DMS 273 (cell line): ENCODE results near the gene ACACB.

Source experiments
- DNase-seq: peaks from one replicate; lab custom pipeline; 2025; ENCODE audit not compliant: unreplicated experiment; lab: John Stamatoyannopoulos, UW

Gene ACACB

DNA sequence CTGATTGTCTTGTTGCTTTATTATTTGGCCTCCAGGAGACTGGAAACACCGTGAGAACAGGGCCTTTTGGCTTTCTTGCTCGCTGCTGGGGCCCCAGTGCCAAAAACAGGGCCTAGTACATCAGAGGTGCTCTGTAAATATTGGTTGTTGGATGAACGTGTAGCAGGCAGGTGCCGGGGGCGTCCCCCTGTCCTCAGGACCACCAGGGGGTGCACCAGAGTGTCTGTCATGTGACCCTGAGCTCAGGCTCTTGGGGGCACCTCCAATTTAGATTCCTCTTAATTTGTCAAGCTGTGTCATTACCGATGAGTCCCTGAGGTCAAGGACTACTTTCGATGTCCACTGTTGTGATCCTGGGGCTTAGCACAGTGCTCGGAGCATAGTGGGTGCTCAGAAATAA, 87.1 kb downstream of the ACACB start:
- DNase-seq = no peak

DNA sequence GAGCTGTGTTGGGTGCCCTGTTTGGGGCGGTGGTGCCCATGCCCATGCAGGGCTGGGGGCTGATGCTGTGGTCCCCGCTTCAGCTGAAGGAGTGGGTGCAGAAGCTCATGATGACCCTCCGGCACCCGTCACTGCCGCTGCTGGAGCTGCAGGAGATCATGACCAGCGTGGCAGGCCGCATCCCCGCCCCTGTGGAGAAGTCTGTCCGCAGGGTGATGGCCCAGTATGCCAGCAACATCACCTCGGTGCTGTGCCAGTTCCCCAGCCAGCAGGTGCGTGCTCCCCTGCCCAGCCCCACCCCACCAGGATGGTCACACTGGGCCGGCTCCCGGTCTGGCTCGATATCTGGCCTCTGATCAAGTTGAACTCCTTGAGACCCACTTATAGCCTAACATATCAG, 92.7 kb downstream of the ACACB start:
- no peak for DNase-seq

DNA sequence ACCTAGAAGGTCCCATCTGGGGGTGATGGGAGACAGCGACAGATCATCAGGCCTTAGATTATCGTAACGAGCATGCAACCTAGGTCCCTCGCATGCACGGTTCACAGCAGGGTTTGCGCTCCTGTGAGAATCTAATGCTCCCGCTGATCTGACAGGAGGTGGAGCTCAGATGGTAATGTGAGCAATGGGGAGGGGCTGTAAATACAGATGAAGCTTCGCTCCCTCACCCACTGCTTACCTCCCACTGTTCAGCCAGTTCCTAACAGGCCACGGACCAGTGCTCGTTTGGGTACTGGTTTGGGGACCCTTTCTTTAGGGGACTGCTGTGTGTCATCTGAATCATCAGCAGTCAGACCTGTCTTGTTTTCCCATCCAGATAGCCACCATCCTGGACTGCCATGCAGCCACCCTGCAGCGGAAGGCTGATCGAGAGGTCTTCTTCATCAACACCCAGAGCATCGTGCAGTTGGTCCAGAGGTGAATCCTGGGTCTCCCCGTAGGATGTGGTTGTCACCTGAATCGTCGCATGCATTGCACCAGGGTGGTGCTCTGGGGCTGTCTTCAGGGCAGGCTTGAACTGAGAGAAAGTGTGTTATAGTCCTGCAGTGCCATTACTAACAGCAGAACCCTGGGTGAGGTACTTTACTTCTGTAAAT, 96.2 kb downstream of the ACACB start:
- no peak for DNase-seq

DNA sequence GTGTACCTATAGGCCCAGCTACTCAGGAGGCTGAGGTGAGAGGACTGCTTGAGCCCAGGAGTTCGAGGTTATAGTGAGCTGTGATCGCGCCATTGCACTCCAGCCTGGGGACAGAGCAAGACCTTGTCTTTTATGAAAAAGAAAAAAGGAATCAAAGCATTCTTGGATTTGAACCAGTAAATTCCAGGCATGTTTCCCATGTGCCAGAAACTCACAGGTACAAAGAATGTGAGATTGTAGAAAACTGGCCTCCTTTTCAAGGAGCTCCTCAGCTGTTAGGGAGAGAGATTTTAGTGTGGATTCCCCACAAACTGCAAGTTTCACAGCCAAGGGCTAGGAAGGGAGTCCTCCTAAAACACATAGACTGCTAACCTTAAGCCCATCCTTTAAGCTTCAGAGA, 97.7 kb downstream of the ACACB start:
- DNase-seq = no peak

DNA sequence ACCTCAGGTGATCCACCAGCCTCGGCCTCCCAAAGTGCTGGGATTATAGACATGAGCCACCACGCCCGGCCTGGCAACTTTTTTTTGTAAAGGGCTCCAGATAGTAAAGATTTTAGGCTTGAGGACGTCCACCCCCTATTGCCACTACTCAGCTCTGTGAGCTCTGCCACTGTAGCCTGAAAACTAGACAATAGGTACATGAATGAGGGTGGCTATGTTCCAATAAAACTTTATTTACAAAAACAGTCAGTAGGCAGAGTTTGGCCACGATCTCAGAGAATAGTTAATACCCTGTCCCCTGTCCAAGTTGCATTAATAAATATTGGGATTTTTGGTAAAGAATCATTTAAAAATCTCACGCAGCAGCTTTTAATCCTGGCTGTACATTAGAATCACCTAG, 102.6 kb downstream of the ACACB start:
- no peak for DNase-seq

DNA sequence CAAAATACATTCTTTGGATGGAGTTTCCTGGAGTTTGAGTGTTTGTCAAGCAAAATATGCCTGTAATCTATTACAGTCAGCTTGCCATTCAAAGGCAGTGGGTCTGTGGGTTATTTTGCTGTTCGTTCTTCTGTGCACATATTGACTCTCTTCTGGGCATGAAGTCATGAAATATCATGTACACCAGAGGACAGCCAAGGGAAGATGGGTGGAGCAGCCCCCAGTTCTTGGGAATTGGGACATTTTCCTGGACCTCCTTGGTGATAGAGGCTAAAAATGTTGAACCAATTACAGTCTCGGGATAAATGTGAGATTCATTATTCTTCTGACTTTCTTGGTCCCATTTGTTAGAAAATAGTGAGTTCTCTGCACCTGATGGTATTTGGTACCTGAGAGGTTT, 103.6 kb downstream of the ACACB start:
- no peak for DNase-seq

DNA sequence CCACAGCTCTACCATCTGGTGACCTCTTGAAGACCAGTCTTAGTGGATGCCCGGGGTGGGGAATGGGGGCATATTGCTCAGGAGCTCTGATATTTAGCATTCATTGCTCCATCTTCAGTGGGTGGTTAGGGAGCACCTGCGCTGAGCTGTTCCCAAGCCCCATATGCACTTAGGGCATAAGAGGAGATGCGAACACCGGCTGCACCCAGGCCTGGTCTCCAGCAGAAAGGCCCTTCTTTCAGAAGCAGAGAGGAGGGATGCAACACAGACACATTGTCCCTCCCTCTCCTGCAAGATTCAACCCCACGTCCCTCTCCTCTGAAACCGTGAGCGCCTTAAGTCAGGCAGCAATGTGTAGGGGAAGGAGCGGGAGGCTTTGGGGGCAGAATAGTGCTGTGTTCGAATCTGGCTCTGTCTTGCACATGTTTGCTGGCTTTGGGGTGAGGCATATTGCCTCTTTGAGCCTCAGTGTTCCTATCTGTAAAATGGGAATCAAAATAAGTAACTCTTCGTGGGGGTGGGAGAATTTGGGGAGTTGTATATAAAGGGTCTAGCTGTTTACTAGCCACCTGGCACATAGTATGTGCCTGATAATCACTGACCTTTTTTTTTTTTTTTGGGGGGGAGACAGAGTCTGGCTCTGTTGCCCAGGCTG, 105.0 kb downstream of the ACACB start:
- DNase-seq = no peak

DNA sequence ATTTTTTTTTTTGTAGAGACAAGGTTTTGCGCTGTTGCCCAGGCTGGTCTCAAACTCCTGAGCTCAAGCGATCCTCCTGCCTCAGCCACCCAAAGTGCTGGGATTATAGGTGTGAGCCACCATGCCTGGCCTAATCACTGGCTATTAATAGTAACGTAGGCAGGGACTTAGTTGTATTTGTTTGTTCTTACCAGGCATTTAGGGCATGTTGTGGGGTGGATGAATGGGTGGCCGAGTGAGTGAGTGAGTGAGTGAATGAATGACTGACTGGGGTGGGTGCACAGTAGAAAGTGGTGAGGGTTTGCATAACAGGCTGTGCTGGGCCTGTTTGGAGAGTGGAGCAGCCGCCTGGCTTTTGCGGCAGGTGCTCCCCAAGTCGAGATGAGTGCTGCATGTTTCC, 105.7 kb downstream of the ACACB start:
- DNase-seq = no peak

DNA sequence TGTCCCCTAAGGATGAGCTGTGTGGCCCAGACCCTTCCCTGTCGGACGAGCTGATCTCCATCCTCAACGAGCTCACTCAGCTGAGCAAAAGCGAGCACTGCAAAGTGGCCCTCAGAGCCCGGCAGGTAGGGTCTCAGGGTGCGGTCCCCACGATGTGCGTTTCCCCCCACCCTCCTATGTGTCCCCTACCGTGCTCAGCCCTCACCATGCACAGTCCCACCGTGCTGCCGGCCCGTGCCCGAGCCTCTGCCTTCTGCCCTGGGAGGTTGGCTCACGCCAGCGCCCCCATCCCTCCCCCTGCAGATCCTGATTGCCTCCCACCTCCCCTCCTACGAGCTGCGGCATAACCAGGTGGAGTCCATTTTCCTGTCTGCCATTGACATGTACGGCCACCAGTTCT, 106.1 kb downstream of the ACACB start:
- no peak for DNase-seq

DNA sequence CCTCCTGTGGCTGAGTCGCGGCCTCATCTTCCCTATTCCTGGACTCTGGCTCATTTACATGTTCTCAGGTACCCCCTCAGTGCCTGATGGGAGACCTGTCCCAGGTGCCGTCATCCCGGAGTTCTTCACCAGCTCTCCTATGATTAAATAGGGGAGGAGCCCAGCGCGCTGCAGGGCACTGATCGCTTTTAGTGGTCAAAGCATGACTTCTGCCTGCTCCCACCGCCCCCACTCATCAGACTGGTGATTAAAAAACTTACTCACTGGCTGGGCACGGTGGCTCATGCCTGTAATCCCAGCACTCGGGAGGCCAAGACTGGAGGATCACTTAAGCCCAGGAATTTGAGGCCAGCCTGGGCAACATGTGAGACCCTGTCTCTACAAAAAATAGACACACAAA, 106.8 kb downstream of the ACACB start:
- DNase-seq = no peak

DNA sequence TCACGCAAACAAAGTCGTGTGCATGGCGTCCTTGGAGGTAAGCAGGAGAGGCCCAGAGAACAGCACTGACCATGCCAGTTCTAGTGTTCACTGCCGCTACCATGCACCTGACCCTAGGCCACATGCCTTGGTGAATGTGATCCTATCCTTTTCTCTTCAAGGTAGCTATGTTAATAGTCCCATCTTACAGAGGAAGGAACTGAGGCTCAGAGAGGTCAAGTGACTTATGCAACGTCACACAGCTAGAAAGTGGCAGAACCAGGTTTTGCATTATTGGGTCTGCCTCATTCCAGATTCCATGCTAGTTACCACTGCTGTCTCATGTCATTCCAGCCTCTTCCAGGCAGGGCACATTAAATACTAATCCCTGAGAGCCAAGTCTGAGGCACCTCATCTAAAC, 107.5 kb downstream of the ACACB start:
- no peak for DNase-seq

DNA sequence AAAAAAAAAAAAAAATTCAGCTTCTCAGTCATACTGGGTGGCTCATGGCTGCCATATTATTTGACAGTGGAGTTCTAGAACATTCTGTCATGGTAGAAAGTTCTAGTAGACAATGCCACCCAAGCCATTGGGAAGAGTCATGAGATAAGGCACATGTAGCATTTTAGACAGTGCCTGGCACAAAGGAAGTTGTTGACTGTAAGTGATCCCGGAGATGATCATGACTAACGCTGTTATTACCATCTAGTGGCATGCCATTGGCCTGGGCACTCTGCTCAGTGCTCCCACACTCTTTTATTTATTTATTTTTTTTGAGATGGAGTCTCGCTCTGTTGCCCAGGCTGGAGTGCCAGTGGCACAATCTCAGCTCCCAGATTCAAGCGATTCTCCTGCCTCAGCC, 112.3 kb downstream of the ACACB start:
- no peak for DNase-seq

DNA sequence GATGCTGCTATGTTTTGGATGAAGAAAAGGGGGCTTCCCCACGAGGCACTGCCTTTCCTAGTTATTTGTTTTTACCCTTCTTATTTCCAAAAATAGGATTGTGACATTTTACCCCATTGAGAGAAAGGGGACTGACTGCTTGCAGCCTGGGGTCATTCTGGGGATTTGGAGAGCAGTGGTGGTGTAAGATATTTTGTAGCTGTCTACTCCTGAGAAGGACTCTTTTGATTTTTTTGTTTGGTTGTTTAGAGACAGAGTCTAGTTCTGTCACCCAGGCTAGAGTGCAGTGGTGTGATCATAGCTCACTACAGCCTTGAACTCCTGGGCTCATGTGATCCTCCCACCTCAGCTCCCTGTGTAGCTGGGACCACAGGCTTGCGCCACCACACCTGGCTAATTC, 113.8 kb downstream of the ACACB start:
- no peak for DNase-seq

DNA sequence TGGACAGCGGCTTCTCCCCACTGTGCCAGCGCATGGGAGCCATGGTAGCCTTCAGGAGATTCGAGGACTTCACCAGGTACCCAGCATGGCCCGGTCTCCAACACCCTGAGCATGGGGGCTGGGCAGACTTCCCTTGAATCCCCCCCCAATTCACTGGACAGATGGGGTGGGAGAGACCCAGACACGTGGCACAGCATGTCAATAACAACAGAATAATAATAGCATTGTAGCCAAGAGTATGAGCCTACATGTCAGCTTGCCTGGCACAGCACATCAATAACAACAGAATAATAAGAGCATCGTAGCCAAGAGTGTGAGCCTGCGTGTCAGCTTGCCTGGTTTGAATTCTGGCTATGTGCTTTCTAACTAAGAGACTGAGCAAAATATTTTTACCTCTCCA, 116.3 kb downstream of the ACACB start:
- no peak for DNase-seq

DNA sequence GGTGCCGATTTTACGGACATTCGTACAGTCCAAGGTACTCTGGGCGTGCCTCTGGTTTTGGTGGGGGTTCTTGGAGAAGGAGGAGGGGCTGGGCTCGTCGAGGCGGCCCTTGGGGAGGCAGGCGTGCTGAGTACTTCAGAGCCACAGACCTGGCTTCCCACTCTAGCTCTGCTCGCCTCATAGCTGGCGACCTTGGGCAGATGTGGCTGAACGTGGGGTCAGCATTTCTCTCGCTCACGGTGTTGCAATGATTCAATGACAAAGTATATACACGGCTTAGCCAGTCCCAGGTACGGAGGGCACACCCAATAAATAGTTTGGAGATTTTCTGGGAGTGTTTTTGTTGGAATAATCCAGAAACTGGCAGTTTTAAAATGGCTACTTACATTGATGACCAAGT, 117.6 kb downstream of the ACACB start:
- no peak for DNase-seq

DNA sequence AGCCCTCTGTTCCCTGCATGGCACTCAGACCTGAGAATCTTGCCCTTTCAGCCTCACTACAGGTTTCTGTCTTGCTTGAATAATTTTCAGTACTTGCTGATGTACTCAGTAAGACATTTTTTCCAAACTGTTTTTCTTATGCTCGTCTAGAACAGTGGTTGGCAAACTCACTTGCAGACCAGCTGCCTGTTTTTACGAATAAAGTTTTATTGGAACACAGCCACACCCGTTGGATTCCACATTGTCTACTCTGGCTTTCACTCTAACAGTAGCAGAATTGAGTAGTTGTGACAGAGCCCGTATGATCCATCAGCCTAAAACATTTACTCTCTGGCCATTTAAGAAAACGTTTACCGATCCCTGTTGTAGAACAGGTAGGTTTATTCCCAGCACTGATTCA, 119.9 kb downstream of the ACACB start:
- DNase-seq = no peak

DNA sequence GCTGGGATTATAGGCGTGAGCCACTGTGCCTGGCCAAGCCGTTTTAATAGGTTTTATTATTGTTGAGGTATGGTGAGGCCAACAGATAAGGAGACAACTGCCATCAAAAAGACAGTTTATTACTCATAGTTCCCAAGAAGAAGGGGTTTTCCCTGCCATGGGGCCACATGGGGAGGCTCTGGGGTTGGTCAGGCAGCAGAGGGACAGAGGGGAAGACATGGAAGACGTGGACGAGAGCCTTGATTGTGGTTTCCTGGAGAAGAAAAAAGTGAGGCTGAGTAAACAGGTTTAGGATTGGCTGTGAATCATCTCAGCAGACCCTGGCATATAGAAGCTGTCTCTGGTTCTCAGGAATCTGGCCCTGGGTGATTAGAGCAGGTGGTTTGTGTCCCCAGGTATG, 122.8 kb downstream of the ACACB start:
- DNase-seq = no peak

DNA sequence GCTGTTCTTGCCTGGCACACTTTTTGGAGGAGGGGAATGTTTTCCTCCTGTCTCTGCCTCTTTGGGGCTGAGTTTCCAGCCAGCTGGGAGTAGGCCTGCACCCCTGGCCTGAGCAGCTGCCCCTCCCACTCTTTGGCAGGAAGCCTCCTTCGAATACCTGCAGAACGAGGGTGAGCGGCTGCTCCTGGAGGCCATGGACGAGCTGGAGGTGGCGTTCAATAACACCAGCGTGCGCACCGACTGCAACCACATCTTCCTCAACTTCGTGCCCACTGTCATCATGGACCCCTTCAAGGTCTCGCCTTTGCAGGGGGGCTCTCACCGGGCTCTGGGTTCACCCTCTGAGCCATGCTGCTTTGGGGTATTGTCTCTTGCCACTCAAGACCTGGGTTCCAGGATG, 123.3 kb downstream of the ACACB start:
- no peak for DNase-seq

DNA sequence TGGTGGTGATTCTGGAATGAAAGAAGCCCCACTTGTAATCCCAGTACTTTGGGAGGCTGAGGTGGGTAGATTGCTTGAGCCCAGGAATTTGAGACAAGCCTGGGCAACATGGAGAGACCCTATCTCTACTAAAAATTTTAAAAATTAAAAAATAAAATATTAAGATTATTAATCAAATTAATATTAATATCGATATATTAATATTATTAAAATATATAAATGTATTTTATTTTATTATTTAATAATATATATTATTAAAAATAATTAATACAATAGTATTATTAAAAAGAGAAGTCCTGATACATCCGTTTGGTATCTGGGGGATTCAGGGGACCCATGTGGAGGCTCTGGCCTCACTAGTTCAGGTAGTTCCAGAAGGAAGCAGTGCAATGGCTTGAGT, 124.0 kb downstream of the ACACB start:
- no peak for DNase-seq

DNA sequence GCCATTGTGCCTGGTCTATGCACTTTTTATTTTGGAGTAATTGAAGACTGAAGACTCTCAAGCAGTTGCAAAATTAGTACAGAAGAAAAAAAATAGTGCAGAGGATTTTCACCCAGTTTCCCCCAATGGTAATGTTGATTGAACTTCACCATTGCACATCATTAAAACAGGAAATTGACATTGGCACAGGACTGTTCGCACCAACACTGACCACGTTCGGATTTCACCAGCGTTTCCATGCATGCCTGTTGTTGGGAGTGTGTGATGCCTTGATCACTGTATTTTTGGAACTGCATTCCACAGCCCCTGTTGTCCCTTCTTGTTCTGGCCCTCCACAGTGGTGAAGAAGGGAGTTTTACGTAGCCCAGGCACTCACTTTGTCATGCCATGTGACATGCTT, 125.5 kb downstream of the ACACB start:
- DNase-seq = no peak

DNA sequence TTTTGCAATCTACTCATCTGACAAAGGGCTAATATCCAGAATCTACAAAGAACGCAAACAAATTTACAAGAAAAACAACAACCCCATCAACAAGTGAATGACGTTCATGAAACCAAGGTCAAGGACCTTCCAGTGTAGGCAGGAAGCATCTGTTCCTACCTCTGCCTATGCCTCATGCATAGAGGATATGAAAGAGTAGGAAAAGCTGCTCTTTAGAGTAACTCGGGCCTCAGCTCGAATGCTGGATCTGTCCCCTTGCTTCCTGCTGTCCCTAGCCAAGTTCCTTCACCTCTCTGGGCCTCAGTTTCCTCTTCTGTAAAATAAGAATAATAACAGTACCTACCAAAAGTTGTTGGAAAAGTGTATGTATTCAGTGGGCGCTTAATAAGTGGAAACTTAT, 127.7 kb downstream of the ACACB start:
- DNase-seq = no peak

DNA sequence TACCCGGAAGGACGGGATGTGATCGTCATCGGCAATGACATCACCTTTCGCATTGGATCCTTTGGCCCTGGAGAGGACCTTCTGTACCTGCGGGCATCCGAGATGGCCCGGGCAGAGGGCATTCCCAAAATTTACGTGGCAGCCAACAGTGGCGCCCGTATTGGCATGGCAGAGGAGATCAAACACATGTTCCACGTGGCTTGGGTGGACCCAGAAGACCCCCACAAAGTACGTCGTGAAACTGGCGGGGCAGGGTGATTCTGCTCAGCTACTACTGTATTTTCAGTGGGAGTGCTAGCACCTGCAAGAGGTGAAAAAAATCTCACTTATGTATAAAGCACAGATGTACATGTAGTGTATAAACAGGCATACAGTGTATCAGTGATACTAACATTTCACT, 129.8 kb downstream of the ACACB start:
- DNase-seq = no peak
